ENCODE data around the gene TRABD2B.

DNA sequence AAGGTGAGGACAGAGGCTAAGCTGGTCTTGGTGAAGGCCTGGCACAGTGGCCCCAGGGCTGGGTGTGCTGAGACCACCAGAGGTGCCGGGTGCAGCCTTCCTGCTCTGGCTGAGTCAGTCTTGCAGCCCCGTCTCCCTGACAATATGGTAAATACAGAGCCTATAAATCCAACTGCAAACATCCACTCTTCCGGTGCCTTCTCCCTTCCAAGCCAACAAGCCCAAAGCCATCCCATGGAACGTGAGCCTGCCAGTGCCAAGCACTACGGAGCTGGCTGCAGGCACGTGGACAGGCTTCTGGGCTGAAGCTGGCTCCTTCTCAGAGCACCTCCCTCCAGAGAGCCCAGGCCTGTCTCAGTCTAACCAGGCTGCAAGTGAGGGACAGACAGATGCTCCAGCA, 70.0 kb downstream of the TRABD2B start:
- TF ChIP-seq, protein P1, sequence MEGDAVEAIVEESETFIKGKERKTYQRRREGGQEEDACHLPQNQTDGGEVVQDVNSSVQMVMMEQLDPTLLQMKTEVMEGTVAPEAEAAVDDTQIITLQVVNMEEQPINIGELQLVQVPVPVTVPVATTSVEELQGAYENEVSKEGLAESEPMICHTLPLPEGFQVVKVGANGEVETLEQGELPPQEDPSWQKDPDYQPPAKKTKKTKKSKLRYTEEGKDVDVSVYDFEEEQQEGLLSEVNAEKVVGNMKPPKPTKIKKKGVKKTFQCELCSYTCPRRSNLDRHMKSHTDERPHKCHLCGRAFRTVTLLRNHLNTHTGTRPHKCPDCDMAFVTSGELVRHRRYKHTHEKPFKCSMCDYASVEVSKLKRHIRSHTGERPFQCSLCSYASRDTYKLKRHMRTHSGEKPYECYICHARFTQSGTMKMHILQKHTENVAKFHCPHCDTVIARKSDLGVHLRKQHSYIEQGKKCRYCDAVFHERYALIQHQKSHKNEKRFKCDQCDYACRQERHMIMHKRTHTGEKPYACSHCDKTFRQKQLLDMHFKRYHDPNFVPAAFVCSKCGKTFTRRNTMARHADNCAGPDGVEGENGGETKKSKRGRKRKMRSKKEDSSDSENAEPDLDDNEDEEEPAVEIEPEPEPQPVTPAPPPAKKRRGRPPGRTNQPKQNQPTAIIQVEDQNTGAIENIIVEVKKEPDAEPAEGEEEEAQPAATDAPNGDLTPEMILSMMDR (conservative IDR thresholded peaks at IDR 0.05 in 1 of 2, IDR thresholded peaks at IDR 0.05 in 1 of 2; ENCODE audit: low read depth in 1 of 2, low read length in 2 of 2), result no peak
- no peak for TF ChIP-seq EZH2 (IDR thresholded peaks at IDR 0.05; ENCODE audit: low read length, missing control alignments)
